MM.1S (cell line): ENCODE data around the gene COL11A1.

Source experiments
- DNase-seq: peaks from one replicate; pipeline ENCODE4 v3.0.0-alpha.2; 2015
- H2AFZ ChIP-seq: fragments of 300-600 bp; sonication (generic); 2 replicates; pipeline ENCODE4 v1.6.0; 2016; ENCODE audit warnings: antibody characterized with exemption, low read length
- H3F3A ChIP-seq: fragments of 300-600 bp; sonication (generic); 2 replicates; pipeline ENCODE4 v1.6.1; 2016; ENCODE audit warnings: mild to moderate bottlenecking, antibody characterized with exemption, low read length, moderate library complexity, mixed read lengths; ENCODE audit not compliant: insufficient read depth
- H3K27ac ChIP-seq: fragments of 300-600 bp; sonication (generic); 2 replicates; pipeline ENCODE4 v1.5.1; 2016; ENCODE audit warnings: mild to moderate bottlenecking, low read length
- H3K27me3 ChIP-seq: fragments of 300-600 bp; sonication (generic); replicated peaks from 2 replicates; pipeline ENCODE4 v1.6.0; 2016; ENCODE audit warnings: low read length; ENCODE audit not compliant: insufficient read depth
- H3K36me3 ChIP-seq: fragments of 300-600 bp; sonication (generic); replicated peaks from 2 replicates; pipeline ENCODE4 v1.6.1; 2016; ENCODE audit warnings: mild to moderate bottlenecking, low read length, mixed read lengths; ENCODE audit not compliant: insufficient read depth
- H3K4me1 ChIP-seq: fragments of 300-600 bp; sonication (generic); 2 replicates; pipeline ENCODE4 v1.6.1; 2016; ENCODE audit warnings: low read length, mixed read lengths
- H3K4me2 ChIP-seq: fragments of 300-600 bp; sonication (generic); 2 replicates; pipeline ENCODE4 v1.6.0; 2016; ENCODE audit warnings: low read depth, low read length
- H3K4me3 ChIP-seq: fragments of 300-600 bp; sonication (generic); 2 replicates; pipeline ENCODE4 v1.5.1; 2016; ENCODE audit warnings: low read length, mixed read lengths
- H3K79me2 ChIP-seq: fragments of 300-600 bp; sonication (generic); 2 replicates; pipeline ENCODE4 v1.6.1; 2016; ENCODE audit warnings: mixed run types, low read length, mixed read lengths
- H3K9ac ChIP-seq: fragments of 300-600 bp; sonication (generic); 2 replicates; pipeline ENCODE4 v1.6.1; 2016; ENCODE audit warnings: low read length, mixed read lengths
- H3K9me2 ChIP-seq: fragments of 300-600 bp; sonication (generic); replicated peaks from 2 replicates; pipeline ENCODE4 v1.6.1; 2016; ENCODE audit warnings: mild to moderate bottlenecking, low read length, mixed read lengths; ENCODE audit not compliant: insufficient read depth
- H3K9me3 ChIP-seq: fragments of 300-600 bp; sonication (generic); replicated peaks from 2 replicates; pipeline ENCODE4 v1.6.1; 2016; ENCODE audit warnings: mild to moderate bottlenecking, low read length, mixed read lengths; ENCODE audit not compliant: insufficient read depth
- H4K20me1 ChIP-seq: fragments of 300-600 bp; sonication (generic); 2 replicates; pipeline ENCODE4 v1.6.1; 2016; ENCODE audit warnings: mild to moderate bottlenecking, low read length, moderate library complexity, mixed read lengths; ENCODE audit not compliant: insufficient read depth
- CTCF ChIP-seq: fragments of 300-600 bp; sonication (generic); IDR thresholded peaks from 2 replicates; pipeline ENCODE4 v1.5.1; 2016; ENCODE audit warnings: antibody characterized with exemption, low read length, mixed read lengths
- EZH2 ChIP-seq: fragments of 300-600 bp; sonication (generic); optimal IDR thresholded peaks from 2 replicates; pipeline ENCODE3; 2017; ENCODE audit warnings: low read depth, mild to moderate bottlenecking, antibody characterized with exemption, low read length, mixed read lengths
- EZH2phosphoT487 ChIP-seq: fragments of 300-600 bp; sonication (generic); IDR thresholded peaks from 2 replicates; pipeline ENCODE4 v1.6.1; 2018; ENCODE audit warnings: antibody characterized with exemption, low read length

Gene COL11A1

GRCh38 chr1:102978874-102979273 lies 129.4 kb downstream of the COL11A1 start:
- TF ChIP-seq EZH2 (no peak), EZH2phosphoT487 (no peak)

GRCh38 chr1:102977292-102977691 lies 131.0 kb downstream of the COL11A1 start:
- no peak overlapping the region for H3K4me3 ChIP-seq
- H3K9me3 ChIP-seq = no peaks in the 10 kb centered on the region
- TF ChIP-seq CTCF (no peak), EZH2phosphoT487 (no peak), EZH2 (no peak)
- H3F3A ChIP-seq = no peaks in the 10 kb centered on the region
- H3K36me3 ChIP-seq = no peaks in the 10 kb centered on the region
- H3K9me2 ChIP-seq = no peaks in the 10 kb centered on the region
- no peaks in the 10 kb centered on the region for H4K20me1 ChIP-seq
- no peak overlapping the region for H3K27ac ChIP-seq
- H3K79me2 ChIP-seq = no peaks in the 10 kb centered on the region
- no peaks in the 10 kb centered on the region for H3K4me1 ChIP-seq
- H3K27me3 ChIP-seq = no peaks in the 10 kb centered on the region
- no peak overlapping the region for H2AFZ ChIP-seq
- no peak for DNase-seq
- no peak overlapping the region for H3K9ac ChIP-seq
- H3K4me2 ChIP-seq = no peak overlapping the region

More at GRCh38 chr1:102978874-102979273, 129.4 kb downstream of the COL11A1 start:
- Histone ChIP-seq H3K9me3 (no peaks in the 10 kb centered on the region), H3K79me2 (no peaks in the 10 kb centered on the region), H3K9ac (no peak overlapping the region), H3K27me3 (no peaks in the 10 kb centered on the region), H3F3A (no peaks in the 10 kb centered on the region), H3K27ac (no peak overlapping the region), H4K20me1 (no peaks in the 10 kb centered on the region), H2AFZ (no peak overlapping the region), H3K9me2 (no peaks in the 10 kb centered on the region), H3K36me3 (no peaks in the 10 kb centered on the region), H3K4me3 (no peak overlapping the region), H3K4me1 (no peaks in the 10 kb centered on the region), H3K4me2 (no peak overlapping the region)
- DNase-seq = no peak

GRCh38 chr1:102970496-102971078 lies 137.7 kb downstream of the COL11A1 start:
- Histone ChIP-seq H3K4me2 (no peak overlapping the region), H3K27ac (no peak overlapping the region), H3K4me1 (no peaks in the 10 kb centered on the region), H3K4me3 (no peak overlapping the region), H3K9me2 (no peaks in the 10 kb centered on the region), H3K79me2 (no peaks in the 10 kb centered on the region), H3K9ac (no peak overlapping the region), H3K27me3 (no peaks in the 10 kb centered on the region), H3K36me3 (no peaks in the 10 kb centered on the region), H3F3A (no peaks in the 10 kb centered on the region), H2AFZ (no peak overlapping the region), H4K20me1 (no peaks in the 10 kb centered on the region), H3K9me3 (no peaks in the 10 kb centered on the region)
- peak; percentile 38 for DNase-seq
- TF ChIP-seq EZH2phosphoT487 (no peak), EZH2 (no peak), CTCF (peak; percentile 47)

- no peak for DNase-seq
- H3K27ac ChIP-seq = no peak overlapping the region
- H3K4me3 ChIP-seq = no peak overlapping the region
- TF ChIP-seq EZH2 (no peak), CTCF (no peak), EZH2phosphoT487 (no peak)
- H3K79me2 ChIP-seq = no peaks in the 10 kb centered on the region
- H2AFZ ChIP-seq = no peak overlapping the region
- H3K9me3 ChIP-seq = no peaks in the 10 kb centered on the region
- no peaks in the 10 kb centered on the region for H3F3A ChIP-seq
- H3K4me1 ChIP-seq = no peaks in the 10 kb centered on the region
- H3K4me2 ChIP-seq = no peak overlapping the region
- H3K9me2 ChIP-seq = no peaks in the 10 kb centered on the region
- no peak overlapping the region for H3K9ac ChIP-seq
- H3K27me3 ChIP-seq = no peaks in the 10 kb centered on the region
- H3K36me3 ChIP-seq = no peaks in the 10 kb centered on the region
- no peaks in the 10 kb centered on the region for H4K20me1 ChIP-seq
These were observed 140.5 kb downstream of the COL11A1 start for GRCh38 chr1:102967786-102968185.
